Measurements from ENCODE around the gene GSX1.

The GSX1 gene

DNA sequence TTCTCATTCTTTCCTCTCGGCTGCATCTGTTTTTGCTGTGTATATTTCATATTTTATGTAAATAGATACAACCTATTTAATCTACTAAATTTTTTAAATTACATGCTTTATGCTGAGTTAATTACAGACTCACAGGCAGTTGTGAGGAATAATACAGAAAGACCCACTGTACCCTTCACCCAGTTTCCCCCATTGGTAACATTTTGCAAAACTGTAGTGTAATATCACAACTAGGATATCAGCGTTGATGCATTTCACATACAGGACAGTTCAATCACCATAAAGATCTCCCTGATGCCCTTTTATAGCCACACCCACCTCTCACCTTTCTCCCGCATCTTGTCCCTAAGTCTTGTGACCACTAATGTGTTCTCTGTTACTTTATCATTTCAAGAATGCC lies 43.5 kb downstream of the GSX1 start:
- DNase-seq, result no peak

DNA sequence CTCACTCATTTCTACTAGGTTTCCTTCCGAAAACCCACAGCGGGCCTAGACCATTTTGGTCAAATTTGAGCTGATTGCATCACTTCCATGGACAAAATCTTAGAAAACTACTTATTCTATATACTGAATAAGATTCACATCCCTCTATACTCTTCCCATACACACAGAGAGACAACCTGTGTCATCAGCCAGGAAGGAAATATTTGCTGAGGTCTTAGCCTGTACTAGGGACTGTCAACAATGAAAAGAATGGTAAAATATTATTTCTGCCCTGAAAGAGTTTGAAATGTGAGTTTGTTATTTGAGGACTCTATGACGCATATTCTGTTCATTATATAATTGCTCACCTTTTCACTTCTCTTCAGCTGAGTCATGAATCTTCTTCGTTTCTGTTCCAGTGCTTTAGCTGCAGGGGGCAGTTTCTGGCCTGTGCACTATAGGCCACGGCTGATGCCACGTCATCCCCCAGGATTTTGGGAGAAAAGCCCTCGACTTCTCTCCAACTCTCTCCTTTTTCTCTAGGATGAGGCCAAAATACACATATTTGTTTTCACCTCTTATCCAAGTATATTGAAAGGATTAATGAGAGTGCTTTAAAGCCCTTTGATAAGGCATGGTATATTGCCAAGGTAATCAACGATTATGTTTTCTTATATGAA lies 47.7 kb downstream of the GSX1 start:
- DNase-seq, result no peak

DNA sequence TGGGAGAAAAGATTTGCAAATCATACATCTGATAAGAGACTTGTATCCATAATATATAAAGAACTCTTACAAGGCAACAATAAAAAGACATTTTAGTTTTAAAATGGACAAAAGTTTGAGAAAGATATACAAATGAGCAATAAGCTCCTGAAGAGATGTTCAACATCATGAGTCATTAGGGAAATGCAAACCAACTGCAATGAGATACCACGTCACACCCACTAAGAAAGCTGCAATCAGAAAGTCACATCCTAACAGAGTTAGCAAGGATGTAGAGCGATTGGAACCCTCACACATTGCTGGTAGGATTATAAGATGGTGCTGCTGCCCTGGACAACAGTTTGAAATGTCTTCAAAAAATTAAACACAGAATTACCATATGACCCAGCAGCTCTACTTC lies 50.3 kb downstream of the GSX1 start:
- DNase-seq, result no peak
